Colonic mucosa (tissue), 4 donors: ENCODE data around the gene GINS1. TPM values are rescaled to one million over a fixed set of nuclear protein-coding genes. Genes with fewer than 3 reads are reported as not detected.

Experiments used
- DNase-seq: peaks from one replicate; pipeline ENCODE4 v3.0.0-alpha.2; 2020
- H3K27ac ChIP-seq: fragments of 200-600 bp; one replicate; pipeline ENCODE4 v1.8.0; 2021
- H3K27me3 ChIP-seq: fragments of 200-600 bp; one replicate; pipeline ENCODE4 v1.8.0; 2021
- H3K36me3 ChIP-seq: fragments of 200-600 bp; one replicate; pipeline ENCODE4 v1.8.0; 2021
- H3K4me1 ChIP-seq: fragments of 200-600 bp; one replicate; pipeline ENCODE4 v1.8.0; 2021; ENCODE audit warnings: mild to moderate bottlenecking
- H3K4me3 ChIP-seq: fragments of 200-600 bp; one replicate; pipeline ENCODE4 v1.8.0; 2021
- H3K9ac ChIP-seq, 2 donors: one replicate each; pipeline ENCODE4 v1.7.0; 2013; ENCODE audit warnings: control low read depth in 2 of 2, low read depth in 2 of 2, low read length in 2 of 2
- H3K9me3 ChIP-seq: fragments of 200-600 bp; one replicate; pipeline ENCODE4 v1.8.0; 2021
- intact Hi-C: fragments of 100-400 bp; cut with DNase I; formaldehyde crosslinking; loops from one replicate; pipeline ENCODE4 v1.14.1; 2022
- total RNA-seq, 2 donors: library from RNA; stranded (reverse); fragmentation: NEBNext Ultra II Directional in 1 of 2; extraction: Animal tissue kit (Norgen Biotek cat#: 25700) in 1 of 2; gene quantifications; one replicate each; pipeline ENCODE4 v1.2.1, GENCODE V29; 2021
- TF ChIP-seq, protein P1 (sequence below): fragments of 200-600 bp; IDR thresholded peaks from one replicate; pipeline ENCODE4 v1.8.0; 2022; ENCODE audit warnings: antibody characterized with exemption, mild to moderate bottlenecking
- donor health status: healthy.
- donor health status: DM: no; HTN: no; CAD: no.
- donor health status: DM: no; HTN: no; CAD: no.

The GINS1 gene
- total RNA-seq, 2 donors from 2014 or later: 5.4 to 24.0 TPM

DNA sequence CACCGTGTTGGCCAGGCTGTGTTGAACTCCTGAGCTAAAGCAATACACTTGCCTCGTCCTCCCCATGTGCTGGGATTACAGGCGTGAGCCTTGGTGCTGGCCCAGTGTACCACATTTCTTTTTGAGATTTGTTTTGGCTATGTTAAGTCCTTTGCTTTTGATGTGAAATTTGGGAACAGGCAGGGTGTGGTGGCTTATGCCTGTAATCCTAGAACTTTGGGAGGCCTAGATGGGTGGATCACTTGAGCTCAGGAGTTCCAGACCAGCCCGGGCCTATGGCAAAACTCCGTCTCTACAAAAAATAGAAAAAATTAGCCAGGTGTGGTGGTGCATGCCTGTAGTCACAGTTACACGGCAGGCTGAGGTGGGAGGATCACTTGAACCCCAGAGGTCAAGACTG, 40.2 kb downstream of the GINS1 start:
- H3K4me1 ChIP-seq: no peaks in the 10 kb centered on the region
- intact Hi-C loops: no loop called here
- H3K27ac ChIP-seq: no peak overlapping the region
- H3K27me3 ChIP-seq: no peaks in the 10 kb centered on the region
- no peak overlapping the region for H3K9ac ChIP-seq
- no peak overlapping the region for H3K4me3 ChIP-seq
- no peak for DNase-seq
- no peaks in the 10 kb centered on the region for H3K36me3 ChIP-seq
- TF ChIP-seq, protein P1, sequence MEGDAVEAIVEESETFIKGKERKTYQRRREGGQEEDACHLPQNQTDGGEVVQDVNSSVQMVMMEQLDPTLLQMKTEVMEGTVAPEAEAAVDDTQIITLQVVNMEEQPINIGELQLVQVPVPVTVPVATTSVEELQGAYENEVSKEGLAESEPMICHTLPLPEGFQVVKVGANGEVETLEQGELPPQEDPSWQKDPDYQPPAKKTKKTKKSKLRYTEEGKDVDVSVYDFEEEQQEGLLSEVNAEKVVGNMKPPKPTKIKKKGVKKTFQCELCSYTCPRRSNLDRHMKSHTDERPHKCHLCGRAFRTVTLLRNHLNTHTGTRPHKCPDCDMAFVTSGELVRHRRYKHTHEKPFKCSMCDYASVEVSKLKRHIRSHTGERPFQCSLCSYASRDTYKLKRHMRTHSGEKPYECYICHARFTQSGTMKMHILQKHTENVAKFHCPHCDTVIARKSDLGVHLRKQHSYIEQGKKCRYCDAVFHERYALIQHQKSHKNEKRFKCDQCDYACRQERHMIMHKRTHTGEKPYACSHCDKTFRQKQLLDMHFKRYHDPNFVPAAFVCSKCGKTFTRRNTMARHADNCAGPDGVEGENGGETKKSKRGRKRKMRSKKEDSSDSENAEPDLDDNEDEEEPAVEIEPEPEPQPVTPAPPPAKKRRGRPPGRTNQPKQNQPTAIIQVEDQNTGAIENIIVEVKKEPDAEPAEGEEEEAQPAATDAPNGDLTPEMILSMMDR: no peak
- H3K9me3 ChIP-seq: no peaks in the 10 kb centered on the region

DNA sequence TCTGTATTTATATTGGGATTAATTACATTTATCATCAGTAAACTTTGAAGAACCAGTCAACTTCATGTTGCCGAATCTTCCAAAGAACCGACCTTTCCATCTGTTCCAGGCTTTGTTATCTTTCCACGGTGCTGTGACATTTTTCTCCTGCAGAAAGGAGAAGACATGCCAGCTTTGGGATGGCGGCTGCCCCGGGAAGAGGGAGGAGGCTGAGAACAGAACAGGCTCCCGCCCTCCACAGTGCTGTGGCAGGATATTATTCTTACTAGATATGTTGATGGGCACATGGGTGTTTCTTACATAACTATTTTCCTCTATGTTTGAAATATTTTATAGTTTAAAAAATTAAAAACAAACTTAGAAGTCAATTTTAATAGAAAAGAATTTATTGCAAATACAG, 44.9 kb downstream of the GINS1 start:
- H3K4me3 ChIP-seq: no peak overlapping the region
- no peak overlapping the region for H3K27ac ChIP-seq
- H3K36me3 ChIP-seq: no peaks in the 10 kb centered on the region
- DNase-seq: no peak
- no peaks in the 10 kb centered on the region for H3K27me3 ChIP-seq
- intact Hi-C loops: no loop called here
- no peaks in the 10 kb centered on the region for H3K4me1 ChIP-seq
- TF ChIP-seq, protein P1: no peak
- H3K9ac ChIP-seq: no peak overlapping the region
- no peaks in the 10 kb centered on the region for H3K9me3 ChIP-seq

DNA sequence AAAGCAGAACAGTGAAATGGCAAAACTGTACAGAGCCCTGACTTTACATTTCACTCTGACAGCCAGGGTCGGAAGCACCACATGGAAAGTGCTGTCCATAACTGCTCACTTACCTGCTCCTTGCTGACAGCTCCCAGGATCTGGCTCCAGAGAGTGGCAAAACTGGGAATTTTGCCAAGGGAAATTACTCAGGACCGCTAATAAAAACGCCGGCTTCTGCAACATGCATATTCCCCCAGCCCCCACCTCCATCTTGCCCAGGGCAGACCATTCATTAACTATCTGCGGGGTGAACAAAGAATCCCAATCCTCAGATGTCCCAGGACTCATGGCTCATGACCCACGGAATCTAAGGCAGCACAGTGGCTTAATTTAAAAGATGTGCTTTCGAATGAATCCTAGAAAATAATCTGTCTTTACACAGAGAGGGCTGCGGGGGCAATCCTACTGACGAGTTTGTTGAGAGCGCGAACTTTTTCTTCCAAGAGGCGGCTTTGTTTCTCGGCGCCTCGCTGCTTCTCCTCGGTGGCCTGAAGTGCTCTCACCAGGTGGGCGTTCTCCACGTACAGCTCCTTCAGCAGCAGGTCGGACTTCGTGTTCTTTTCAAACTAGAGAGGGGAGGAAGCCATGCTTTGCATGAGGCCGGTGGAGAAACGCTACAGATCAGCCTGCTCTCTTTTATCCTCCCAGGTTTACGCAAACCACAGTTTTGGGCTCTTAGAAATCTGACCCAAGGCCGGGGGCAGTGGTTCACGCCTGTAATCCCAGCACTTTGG, 45.8 kb downstream of the GINS1 start:
- Histone ChIP-seq H3K9me3 (no peaks in the 10 kb centered on the region), H3K4me3 (no peak overlapping the region), H3K27me3 (no peaks in the 10 kb centered on the region), H3K9ac (no peak overlapping the region), H3K4me1 (no peaks in the 10 kb centered on the region), H3K27ac (no peak overlapping the region), H3K36me3 (no peaks in the 10 kb centered on the region)
- no peak for DNase-seq
- intact Hi-C loops: no loop called here
- TF ChIP-seq, protein P1: no peak

DNA sequence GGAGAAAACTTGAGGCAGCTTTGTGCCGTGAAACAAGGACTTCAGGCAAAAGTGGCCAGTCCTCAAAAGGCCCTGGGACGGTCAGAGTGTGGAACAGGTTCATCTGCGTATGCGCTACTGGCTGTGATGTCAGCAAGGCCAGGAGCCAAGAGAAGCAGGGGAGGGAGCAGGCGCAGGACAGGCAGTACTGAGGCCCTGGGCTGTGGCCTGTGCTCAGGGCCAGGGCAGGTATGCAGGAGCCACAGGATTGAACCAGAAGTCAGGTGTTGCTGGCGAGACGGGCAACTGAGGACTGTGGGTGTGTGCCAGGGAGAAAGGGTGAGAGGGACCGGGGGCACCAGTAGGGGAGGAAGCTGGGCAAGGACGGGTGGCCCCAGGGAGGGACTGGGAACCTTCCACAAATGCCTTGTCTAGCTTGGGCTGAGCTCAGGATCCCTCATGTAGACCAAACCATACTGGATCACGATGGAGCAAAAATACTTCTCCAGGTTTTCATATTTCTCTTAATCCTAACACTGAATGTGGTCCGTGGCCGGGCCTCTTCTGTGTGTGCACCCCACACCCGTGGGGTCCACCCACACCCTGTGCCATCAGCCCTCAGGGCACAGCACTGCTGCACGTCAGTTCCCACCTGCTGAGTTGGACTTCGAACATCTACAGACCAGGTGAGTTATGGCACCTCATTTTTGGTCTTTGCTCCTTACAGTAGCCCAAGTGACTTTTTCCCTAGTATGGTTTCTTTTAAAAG, 46.9 kb downstream of the GINS1 start:
- Histone ChIP-seq H3K27ac (no peak overlapping the region), H3K4me3 (no peak overlapping the region), H3K27me3 (no peaks in the 10 kb centered on the region), H3K9me3 (no peaks in the 10 kb centered on the region), H3K36me3 (no peaks in the 10 kb centered on the region), H3K4me1 (no peaks in the 10 kb centered on the region), H3K9ac (no peak overlapping the region)
- intact Hi-C loops: no loop called here
- TF ChIP-seq, protein P1: no peak
- no peak for DNase-seq

DNA sequence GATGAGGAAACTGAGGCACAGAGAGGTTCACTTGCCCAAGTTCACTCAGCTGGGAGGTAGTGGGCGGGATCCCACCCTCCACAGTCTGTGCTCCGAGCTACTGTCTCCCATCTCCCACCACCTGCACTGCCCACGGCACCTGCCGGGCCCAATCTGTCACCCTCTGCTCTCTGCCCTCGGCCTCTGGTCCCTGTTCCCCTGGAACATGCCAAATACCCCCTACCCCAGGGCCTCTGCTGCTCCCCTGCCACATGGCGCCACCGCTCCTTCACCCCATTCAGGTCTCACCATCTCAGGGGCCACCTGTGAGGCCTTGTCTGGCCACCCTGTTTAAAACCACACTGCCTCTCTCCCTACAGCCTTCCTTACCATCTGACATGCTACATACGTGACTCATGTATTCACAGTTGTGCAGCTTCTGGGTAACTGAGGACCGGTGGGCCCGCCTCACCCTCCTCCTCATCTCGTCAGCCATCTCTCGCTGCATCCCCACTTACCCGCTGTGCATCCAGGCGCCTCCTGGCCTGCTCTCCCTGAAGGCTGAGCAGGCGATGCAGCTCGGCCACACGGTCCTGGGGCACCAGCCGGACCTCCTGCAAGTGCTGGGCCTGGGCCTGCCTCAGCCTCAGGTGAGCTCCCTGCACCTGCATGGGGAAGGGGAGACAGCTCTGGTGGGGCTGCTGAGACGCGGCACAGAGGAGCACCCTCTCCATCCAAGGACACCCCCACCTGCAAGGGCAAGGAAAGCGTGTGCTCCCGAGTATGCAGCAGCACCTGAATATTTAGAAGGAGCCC, 50.6 kb downstream of the GINS1 start:
- no peaks in the 10 kb centered on the region for H3K36me3 ChIP-seq
- no peak for DNase-seq
- no peak overlapping the region for H3K9ac ChIP-seq

More for the DNA sequence above, 50.6 kb downstream of the GINS1 start:
- H3K4me1 ChIP-seq: no peaks in the 10 kb centered on the region
- intact Hi-C loops: no loop called here
- H3K9me3 ChIP-seq: no peaks in the 10 kb centered on the region
- H3K27ac ChIP-seq: no peak overlapping the region
- TF ChIP-seq, protein P1: no peak
- no peaks in the 10 kb centered on the region for H3K27me3 ChIP-seq
- H3K4me3 ChIP-seq: no peak overlapping the region
